Measurements from ENCODE around the gene TMEM125.

GRCh38 chr1:43274125-43274803 is 4.5 kb downstream of the TMEM125 start:
- no peak for TF ChIP-seq GATA2 (IDR thresholded peaks at IDR 0.05; ENCODE audit: low read depth, low read length)
- TF ChIP-seq GATA3 (IDR thresholded peaks at IDR 0.05; ENCODE audit: low read depth, low read length): no peak
